Esophagus muscularis mucosa (tissue), 4 donors: ENCODE measurements around the gene AIDA. TPM values are rescaled to one million over a fixed set of nuclear protein-coding genes. Genes with fewer than 3 reads are reported as not detected.
A peak's percentile ranks its signal among the peaks of the same experiment; 100 is the strongest.

Source experiments
- DNase-seq: peaks from one replicate; pipeline ENCODE4 v3.0.0-alpha.2; 2017; ENCODE audit errors: extremely low spot score
- H3K27ac ChIP-seq, 4 donors: fragments of 200-600 bp; sonication (generic); replicated peaks in 1 of 4; 1 replicate in 3 of 4; 2 replicates in 1 of 4; pipeline ENCODE4 v1.5.1; 2016 to 2019; ENCODE audit warnings: mild to moderate bottlenecking in 1 of 4
- H3K27me3 ChIP-seq, 4 donors: fragments of 200-600 bp; sonication (generic); one replicate each; pipeline versions ENCODE4 v1.5.1 to v1.6.0; 2016 to 2019
- H3K36me3 ChIP-seq, 4 donors: fragments of 200-600 bp; sonication (generic); one replicate each; pipeline ENCODE4 v1.5.1; 2016 to 2019
- H3K4me1 ChIP-seq, 4 donors: fragments of 200-600 bp; sonication (generic); one replicate each; pipeline ENCODE4 v1.5.1; 2016 to 2019
- H3K4me3 ChIP-seq, 4 donors: fragments of 200-600 bp; sonication (generic); 1 replicate in 2 of 4; 2 replicates in 2 of 4; pipeline ENCODE4 v1.5.1; 2016 to 2019; ENCODE audit warnings: mild to moderate bottlenecking in 4 of 4, moderate library complexity in 1 of 4
- H3K9me3 ChIP-seq, 4 donors: fragments of 200-600 bp; sonication (generic); 1 replicate in 3 of 4; 2 replicates in 1 of 4; pipeline ENCODE4 v1.5.1; 2016 to 2019
- EP300 ChIP-seq: sonication (generic); formaldehyde crosslinking; IDR thresholded peaks from one replicate; pipeline ENCODE4 v1.6.1; 2017; ENCODE audit warnings: antibody characterized with exemption
- POLR2A ChIP-seq: fragments of 450-650 bp; IDR thresholded peaks from one replicate; pipeline ENCODE4 v1.6.1; 2017; ENCODE audit warnings: antibody characterized with exemption, moderate library complexity, mild to moderate bottlenecking, low read depth
- WGBS: methylation state at CpG from one replicate; pipeline ENCODE4 v1.1.5; 2018; 5-methylcytosine and 5-hydroxymethylcytosine counted together
- intact Hi-C: fragments of 100-400 bp; cut with DNase I; formaldehyde crosslinking; loops from one replicate; pipeline ENCODE4 v1.15.1; 2023
- total RNA-seq, 4 donors: library from RNA; depleted of rRNA; stranded (reverse); fragments of >200 nt; gene quantifications; one replicate each; pipeline versions ENCODE4 v1.1.0 to v1.2.1, GENCODE V29; 2016
- TF ChIP-seq, protein P1 (sequence below), 3 experiments: fragments of 200-600 bp in 2 of 3; fragments of 450-650 bp in 1 of 3; sonication (generic) in 2 of 3; IDR thresholded peaks; one replicate each; pipeline ENCODE4 v1.5.1; 2017 to 2019; ENCODE audit warnings: antibody characterized with exemption in 3 of 3, mild to moderate bottlenecking in 2 of 3, moderate library complexity in 1 of 3

The AIDA gene
- total RNA-seq, 4 donors from 2014 or later = 94.3 to 120 (median 99.8) TPM

DNA sequence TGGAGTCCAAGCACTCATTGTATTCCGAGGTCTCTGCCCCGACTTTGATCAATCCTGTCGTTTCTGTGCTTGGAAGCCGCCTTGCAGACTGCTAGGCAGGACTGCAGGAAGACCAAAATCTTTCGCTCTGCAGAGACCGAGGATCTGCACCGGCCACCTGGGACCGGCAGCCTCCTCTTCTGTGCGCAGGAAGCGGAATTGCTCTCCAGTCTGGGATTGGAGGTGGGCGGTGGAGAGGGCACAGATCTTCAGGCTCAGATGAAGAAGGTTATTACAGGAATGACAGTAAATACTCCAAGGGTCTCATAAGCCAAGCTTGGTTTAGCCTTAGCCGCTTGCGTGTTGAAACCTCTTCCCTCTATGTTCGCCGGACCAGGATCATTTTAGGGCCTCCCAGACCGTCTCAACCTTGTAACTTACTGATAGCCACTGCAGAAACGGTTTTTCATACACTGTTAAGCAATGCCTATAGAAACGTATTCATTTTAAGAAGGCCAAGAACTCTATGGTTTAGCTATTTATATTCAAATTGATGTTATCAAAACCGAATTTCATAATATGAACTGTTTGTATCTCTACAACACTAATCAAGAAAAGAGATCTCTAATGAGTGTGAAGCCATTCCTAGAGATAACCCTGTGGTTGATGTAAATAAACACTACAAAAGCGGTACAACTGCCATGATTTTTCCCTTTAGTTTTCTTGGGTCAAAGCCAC is 93.3 kb downstream of the AIDA start:
- Histone ChIP-seq H3K4me3 (peak overlapping the region; percentile 91 to 100 (median 98)), H3K36me3 (peaks cover 7 to 26% (median 17%) of the 10 kb centered on the region in 4 donors), H3K9me3 (no peaks in the 10 kb centered on the region), H3K27ac (peak overlapping the region; percentile 86 to 92 (median 90)), H3K4me1 (peaks cover 4 to 30% (median 21%) of the 10 kb centered on the region in 4 donors), H3K27me3 (no peaks in the 10 kb centered on the region)
- intact Hi-C loops = loop anchor here (5.0 kb wide), 1 partner anchor 152 kb away; no protein-coding TSS in a partner anchor
- TF ChIP-seq EP300 (no peak), POLR2A (no peak)
- TF ChIP-seq, protein P1, sequence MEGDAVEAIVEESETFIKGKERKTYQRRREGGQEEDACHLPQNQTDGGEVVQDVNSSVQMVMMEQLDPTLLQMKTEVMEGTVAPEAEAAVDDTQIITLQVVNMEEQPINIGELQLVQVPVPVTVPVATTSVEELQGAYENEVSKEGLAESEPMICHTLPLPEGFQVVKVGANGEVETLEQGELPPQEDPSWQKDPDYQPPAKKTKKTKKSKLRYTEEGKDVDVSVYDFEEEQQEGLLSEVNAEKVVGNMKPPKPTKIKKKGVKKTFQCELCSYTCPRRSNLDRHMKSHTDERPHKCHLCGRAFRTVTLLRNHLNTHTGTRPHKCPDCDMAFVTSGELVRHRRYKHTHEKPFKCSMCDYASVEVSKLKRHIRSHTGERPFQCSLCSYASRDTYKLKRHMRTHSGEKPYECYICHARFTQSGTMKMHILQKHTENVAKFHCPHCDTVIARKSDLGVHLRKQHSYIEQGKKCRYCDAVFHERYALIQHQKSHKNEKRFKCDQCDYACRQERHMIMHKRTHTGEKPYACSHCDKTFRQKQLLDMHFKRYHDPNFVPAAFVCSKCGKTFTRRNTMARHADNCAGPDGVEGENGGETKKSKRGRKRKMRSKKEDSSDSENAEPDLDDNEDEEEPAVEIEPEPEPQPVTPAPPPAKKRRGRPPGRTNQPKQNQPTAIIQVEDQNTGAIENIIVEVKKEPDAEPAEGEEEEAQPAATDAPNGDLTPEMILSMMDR (IDR thresholded peaks at IDR 0.05) = no peak
- no peak for DNase-seq
- WGBS = 48% methylated on average over 9 of the region's 20 CpGs

Other genes starting within 250 kb of the AIDA start
- gene HHIPL2, start 164.4 kb downstream of the AIDA start, total RNA-seq = under 1 TPM in 2 of 4 donors, not detected in 2; 0.63 to 0.83 TPM
- gene TAF1A, start 122.6 kb downstream of the AIDA start, total RNA-seq = 1 to 10 TPM; 2.5 to 4.5 (median 3.9) TPM
- gene MIA3, start 94.4 kb downstream of the AIDA start, total RNA-seq = 10 to 100 TPM; 36.1 to 53.0 (median 49.0) TPM
- gene BROX, start 73 bp upstream of the AIDA start, total RNA-seq = 10 to 100 TPM; 36.6 to 55.6 (median 48.4) TPM
- 1 to 10 TPM in 1 of 4 donors, under 1 TPM in 1, not detected in 2; 0.42 to 1.3 TPM for gene FAM177B, start 24.7 kb upstream of the AIDA start, total RNA-seq
- 10 to 100 TPM in 2 of 4 donors, 1 to 10 TPM in 2; 9.3 to 14.1 (median 10.8) TPM for gene DISP1, start 102.5 kb upstream of the AIDA start, total RNA-seq